ENCODE results near the gene MGAT4C.
"Not testable (repeated sequence)": the region's sequence is repeated elsewhere in the genome, so short reads cannot be mapped to it uniquely, and the experiment has no call there.

The MGAT4C gene

GRCh38 chr12:86256163-86256562, at the start of gene MGAT4C:
MGAT4C (minus strand) TSS chr12:86256391.
- DNase-seq (ENCODE audit: low spot score): no peak

DNA sequence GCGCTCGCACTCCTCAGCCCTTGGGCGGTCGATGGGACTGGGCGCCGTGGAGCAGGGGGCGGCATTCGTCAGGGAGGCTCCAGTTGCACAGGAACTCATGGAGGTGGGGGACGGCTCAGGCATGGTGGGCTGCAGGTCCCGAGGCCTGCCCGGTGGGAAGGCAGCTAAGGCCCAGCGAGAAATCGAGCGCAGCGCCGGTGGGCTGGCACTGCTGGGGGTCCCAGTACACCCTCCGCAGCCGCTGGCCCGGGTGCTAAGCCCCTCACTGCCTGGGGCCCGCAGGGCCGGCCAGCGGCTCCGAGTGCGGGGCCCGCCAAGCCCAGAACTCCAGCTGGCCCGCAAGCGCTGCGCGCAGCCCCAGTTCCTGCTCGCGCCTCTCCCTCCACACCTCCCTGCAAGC, 40.2 kb upstream of the MGAT4C start:
- DNase-seq (ENCODE audit: low spot score): not testable (repeated sequence)

DNA sequence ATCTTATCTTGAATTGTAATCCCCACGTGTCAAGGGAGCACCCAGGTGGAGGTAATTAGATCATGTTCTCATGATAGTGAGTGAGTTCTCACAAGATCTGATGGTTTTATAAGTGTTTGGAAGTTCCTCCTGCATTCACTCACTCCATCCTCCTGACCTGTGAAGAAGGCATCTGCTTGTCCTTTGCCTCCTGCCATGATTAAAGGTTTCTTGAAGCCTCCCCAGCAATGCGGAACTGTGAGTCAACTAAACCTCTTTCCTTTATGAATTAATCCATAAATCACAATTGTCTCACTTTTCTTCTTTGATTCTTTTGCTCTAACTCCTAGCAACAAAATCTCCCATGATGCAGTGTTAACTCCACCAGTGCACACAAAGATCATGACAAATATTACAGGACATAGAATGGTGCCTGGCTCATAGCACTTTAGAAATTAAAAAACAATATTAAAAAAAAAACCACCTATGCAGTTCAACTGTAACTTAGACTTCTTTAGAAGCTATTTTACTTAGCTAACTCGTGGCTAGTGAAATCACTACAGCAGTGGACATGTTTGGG, 37.6 kb upstream of the MGAT4C start:
- DNase-seq (ENCODE audit: low spot score): no peak

DNA sequence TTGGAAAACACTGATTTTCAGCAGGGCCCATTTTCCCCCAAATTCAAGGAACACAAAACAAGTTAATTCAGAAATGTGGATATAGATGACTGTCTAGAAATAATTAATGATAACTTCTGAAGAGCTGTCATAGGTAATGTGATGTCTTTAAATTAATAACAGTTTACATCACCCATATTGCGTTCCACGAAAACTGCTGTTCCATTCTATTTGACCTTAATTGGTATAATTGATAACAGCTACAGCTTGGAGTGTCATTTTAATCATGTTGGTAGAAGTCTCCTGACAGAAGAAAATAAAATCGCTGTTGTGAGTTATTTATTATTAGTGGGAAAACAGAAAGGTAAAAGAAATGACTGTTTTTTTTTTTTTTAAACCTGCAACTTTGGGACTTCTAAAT, 36.3 kb upstream of the MGAT4C start:
- DNase-seq (ENCODE audit: low spot score): no peak

DNA sequence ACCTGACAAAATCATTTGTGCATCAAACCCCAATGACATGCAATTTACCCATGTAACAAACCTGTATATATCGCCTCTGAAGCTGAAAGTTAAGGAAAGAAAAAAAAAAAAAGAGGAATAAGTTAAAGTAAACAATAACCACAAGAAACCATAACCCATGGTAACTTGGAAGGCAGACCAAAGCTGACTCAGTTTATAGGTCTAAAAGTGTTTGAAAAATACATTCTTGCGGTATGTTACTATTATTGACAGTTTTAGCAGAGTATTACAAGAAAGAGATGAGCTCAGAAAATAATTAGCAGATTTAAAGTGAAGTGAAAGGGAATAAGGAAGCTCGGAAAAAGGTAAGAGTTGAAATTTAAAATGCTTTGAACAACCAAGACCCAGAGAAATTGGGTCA, 34.4 kb upstream of the MGAT4C start:
- DNase-seq (ENCODE audit: low spot score): no peak

GRCh38 chr12:86286119-86286518, 29.9 kb upstream of the MGAT4C start:
- DNase-seq (ENCODE audit: low spot score): no peak

GRCh38 chr12:86283620-86284019, 27.4 kb upstream of the MGAT4C start:
- DNase-seq (ENCODE audit: low spot score): no peak

- peak; percentile 53 for DNase-seq (ENCODE audit: low spot score)
Observed at GRCh38 chr12:86275356-86275755, 19.2 kb upstream of the MGAT4C start.

- no peak for DNase-seq (ENCODE audit: low spot score)
Observed at GRCh38 chr12:86265329-86265695, 9.1 kb upstream of the MGAT4C start.

DNA sequence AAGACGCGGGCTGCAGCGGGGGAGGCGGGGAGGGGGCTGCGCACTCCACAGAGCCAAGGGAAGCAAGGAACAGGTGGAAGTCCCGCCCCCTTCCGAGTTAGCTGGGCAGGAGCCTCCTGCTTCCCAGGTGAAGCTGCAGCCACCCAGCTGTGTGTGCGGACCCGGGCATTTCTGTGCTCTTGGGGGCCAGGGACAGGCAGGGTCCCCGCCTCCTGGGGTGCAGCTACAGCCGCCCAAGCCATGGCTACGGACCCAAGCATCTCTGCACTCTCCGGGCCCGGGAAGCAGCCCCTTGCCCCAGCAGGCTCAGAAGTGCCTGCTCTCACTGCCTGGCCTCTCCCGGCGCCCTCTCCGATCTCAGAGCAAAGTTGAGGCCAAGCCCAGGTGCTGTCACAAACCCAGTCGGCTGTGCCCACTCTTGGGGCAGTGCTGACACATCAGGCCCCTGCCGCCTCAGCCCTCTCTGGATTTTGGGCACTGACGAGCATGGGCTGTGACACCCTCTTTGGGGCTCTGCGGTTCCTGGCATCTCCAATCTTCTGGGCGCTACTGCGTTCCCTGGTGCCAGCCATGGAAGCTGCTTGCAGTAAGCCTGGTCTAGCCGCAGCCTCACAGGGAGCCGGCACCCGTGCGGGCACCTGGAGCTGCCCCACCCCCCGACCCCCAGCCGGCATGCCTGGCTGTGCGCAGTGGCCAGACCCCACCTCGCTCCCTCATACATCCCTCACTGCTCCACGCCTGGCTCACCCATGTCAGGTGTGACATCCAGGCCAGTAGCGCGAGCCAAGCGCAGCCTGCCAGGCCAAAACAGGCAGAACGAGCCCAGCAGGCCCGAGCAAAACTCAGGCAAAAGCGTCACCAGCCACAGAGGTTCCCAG, 8.5 kb upstream of the MGAT4C start:
- DNase-seq (ENCODE audit: low spot score): no peak

- DNase-seq (ENCODE audit: low spot score): no peak
Observed at GRCh38 chr12:86261578-86261977, 5.4 kb upstream of the MGAT4C start.

DNA sequence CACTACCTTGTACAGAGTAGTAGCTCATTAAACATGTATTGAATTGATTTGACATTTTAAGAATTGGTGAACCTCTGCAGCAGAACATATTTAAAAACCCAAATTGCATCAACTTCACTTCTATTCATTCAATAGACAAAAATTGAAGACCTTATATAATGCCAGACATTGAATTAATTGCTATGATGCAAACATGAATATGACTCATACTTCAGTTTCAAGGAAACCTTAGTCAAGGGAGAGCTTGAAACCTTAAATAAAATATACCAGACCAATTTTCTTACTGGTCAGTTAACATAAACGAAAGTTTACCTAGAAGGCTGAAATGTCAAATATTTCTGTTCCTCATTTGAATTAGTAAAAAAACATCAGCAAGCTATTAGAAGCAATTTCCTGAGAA, 5.0 kb upstream of the MGAT4C start:
- DNase-seq (ENCODE audit: low spot score): no peak

GRCh38 chr12:86260183-86260582, 4.0 kb upstream of the MGAT4C start:
- DNase-seq (ENCODE audit: low spot score): no peak

DNA sequence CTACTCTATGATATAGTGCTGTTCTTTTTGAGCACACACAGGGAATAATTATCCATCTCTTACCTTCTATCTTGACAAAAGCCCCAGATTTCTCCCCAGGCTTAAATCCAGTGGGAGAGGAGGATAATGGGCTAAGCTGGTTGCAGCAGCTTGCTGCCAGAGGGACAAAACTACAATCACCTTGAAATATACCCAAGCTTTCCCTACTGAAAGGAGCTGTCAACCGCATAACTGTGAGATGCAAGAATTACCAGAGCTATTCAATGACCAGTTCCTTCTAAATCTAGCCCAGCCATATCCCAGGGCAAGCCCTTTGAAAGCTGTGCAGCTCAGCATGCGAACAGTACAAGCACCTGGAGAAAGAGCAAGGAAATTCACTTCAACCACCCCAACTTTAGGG, 943 bp upstream of the MGAT4C start:
- peak; percentile 18 for DNase-seq (ENCODE audit: low spot score)

- DNase-seq (ENCODE audit: low spot score): no peak
Observed at GRCh38 chr12:86254399-86255107, 1.6 kb downstream of the MGAT4C start.

- DNase-seq (ENCODE audit: low spot score): no peak
Observed at GRCh38 chr12:86249851-86250250, 6.3 kb downstream of the MGAT4C start.

DNA sequence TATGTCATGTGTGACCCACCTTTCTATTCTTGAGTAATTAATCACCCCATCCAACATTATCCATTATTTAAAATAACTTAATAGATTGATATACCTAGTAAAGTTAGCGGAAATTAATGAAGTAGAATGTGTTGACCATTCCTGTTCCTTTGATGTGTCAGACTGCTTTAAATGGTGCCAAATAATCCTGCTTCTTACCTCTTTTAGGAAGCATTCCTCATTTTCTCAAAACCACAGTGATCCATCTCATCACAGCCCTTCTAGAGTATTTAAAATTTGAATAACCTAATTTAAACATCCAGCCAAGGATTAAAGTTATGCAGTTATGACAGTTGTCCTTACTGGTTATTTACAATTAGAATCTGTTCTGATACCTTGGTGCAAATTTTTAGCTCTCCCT, 6.9 kb downstream of the MGAT4C start:
- DNase-seq (ENCODE audit: low spot score): no peak

DNA sequence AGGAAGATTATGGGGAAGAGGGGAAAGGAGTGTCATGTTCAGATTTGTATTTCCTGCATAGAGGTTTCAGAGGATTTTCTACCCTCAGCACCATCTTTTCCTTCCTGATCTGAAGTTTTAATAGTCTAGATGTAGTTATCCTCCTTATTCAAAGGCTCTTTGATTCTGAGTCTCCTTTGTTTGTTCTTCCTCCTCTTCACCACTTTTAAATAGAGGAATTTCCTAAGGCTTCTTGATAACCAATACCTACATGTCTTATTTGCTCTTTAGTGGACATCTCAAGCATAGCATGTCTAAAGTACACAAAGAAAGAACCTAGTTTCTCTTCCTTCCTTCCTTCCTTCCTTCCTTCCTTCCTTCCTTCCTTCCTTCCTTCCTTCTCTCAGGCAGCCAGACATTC, 8.3 kb downstream of the MGAT4C start:
- no peak for DNase-seq (ENCODE audit: low spot score)

DNA sequence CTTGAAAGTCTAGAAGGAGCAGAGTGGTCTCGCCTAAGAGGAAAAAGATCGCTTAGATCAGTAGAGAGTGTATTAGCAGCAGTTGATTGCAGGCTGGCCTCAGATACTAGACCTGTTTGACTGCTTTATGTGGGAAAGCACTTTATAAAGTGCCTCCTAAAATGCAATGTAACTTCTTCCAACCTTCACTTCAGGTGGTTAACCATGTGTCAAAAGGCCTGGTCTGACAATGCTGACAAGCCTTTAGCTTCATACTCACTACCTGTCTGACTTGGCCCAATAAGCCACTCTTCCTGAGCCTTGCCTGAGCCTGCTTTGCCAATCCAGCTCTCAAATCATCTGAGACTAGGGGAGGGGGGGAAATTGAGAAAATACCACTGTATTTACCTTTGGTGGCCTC, 14.6 kb downstream of the MGAT4C start:
- no peak for DNase-seq (ENCODE audit: low spot score)

GRCh38 chr12:86234316-86234855, 21.8 kb downstream of the MGAT4C start:
- DNase-seq (ENCODE audit: low spot score): no peak

DNA sequence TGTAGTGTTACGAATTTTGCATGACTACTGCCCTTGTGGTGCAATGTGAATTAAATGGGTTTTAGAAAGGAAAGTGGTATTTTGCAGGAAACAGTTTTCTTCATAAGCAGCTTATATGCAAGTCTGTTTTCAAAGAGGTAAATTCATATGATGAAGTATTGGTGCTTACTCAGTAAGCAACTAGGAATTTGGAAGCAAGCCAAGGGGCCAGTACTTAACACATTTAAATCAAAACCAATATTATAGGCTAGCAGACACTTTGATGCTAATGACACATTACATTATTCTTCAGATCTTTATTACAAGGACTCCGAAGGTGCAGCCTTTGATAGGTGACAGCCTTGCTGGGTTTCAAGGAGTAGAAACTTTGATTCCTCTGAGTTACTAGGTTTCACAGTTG, 23.1 kb downstream of the MGAT4C start:
- no peak for DNase-seq (ENCODE audit: low spot score)

DNA sequence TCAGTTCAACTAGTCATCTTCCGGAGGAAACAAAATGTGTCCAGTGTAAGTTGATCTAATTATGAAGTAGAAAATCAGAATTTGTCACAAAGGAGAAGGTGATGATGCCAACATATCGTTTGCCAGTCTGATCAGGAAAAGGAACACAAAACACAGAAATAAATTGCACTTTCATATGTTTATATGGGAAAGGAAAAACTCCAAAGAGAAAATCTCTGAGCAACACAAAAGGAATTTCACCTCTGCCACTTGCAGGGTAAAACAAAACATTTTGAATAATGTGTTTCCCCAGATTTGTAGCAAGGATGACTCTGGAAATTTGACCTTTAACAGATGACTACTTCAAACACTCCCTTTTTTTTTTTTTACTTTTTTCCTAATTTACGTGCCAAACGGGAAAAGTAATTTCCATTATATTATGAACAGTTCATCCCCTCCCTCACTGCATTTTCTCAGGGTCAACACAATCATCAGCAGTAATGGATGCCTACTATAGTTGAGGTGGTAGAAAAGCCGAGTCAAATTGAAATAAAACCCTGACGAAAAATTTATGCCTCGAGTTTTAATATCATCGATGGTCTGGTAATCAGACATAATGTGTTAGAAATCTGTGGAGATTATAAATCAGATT, 25.6 kb downstream of the MGAT4C start:
- no peak for DNase-seq (ENCODE audit: low spot score)

GRCh38 chr12:86229772-86230171, 26.4 kb downstream of the MGAT4C start:
- DNase-seq (ENCODE audit: low spot score): no peak
